ENCODE data around the gene HMG20B.

HMG20B gene

DNA sequence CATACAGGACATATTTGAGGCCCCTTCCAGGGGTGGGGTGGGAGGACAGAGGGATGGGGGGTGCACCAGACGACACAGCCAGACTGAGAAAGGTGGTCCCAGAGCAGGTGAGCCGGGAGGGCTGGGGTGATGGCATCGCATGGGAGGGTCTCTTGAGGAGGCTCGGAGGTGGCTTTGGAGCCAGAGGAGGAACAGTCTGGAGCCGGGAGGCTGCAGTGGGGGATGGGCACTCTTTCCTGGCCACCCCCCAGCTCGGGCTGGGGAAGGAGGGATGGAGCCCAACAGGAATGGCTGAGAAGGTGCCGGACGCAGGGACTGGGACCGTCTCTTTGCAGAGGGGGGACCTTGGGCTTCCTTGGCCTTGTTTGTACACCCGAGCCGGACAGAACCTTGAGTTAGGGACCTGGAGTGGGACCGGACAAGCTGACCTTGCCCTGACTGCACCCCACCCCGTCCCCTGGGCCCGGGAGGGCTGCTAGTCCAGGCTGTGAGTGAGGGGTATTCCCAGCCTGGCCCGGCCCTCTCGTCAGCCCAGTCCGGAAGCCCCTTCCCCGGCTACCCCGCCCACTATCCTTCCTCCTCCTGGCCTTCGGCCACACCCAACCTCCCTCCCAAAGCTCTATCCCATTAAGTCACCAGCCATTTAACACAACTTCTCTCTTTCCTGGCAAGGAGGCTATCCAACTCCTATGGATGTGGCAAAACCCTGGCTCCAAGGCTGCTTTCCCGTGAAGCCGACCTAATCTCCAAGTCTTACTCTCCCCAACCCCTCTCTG, 34.7 kb downstream of the HMG20B start:
- no peak for DNase-seq (ENCODE audit: low read depth)

DNA sequence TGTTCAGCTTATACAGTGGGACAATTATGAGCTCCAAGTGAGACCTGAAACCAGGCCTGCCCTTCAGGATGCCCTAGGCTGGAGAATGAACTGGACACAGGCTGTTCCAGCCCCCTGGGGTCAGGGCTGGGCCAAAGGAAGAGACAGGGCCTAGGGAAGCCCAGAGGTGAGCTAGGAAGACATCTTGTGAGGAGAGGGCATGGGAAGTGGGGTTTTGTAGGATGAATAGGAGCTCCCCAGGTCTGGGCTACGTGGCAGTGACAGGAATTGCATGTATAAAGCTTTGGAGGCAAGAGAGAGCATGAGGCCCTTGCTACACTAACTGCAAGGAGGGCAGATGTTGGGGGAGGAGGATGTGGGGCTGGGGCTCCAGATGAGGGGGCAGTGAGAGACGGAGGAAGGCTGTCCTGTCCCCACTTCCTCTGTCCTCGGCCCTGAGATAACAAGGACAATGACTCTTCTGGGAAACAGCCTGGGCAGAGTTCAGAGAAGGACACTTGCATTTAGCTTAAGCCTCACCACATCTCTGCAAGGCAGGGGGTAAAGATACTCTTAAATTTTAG, 35.4 kb downstream of the HMG20B start:
- no peak for DNase-seq (ENCODE audit: low read depth)

DNA sequence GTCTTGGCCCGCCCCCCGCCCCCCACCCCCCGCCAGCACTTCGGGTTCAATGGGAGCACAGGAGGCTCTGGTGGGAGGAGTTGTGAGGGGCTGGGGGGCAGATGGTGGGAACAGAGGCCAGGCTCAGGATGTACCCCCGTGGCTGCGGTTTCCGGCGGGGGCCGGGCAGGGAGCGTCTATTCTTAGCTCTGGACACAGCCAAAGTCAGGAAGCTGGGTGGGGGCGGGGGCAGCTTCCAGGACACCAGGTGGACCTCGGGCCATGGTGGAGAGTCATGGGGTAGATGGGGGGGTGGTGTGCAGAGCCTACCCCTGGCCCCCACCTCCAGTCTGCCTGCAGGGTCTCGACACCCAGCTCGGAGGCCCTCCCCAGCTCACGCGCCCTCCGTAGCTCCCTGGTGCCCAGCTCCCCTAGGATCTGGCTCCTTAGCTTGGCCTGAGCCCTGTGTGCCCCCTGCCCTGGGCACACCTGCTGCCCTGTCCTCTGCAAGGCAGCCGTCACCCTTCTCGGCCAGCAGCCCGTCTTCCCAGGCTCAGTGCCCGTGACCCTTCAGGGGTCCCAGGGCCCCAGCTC, 36.1 kb downstream of the HMG20B start:
- no peak for DNase-seq (ENCODE audit: low read depth)

DNA sequence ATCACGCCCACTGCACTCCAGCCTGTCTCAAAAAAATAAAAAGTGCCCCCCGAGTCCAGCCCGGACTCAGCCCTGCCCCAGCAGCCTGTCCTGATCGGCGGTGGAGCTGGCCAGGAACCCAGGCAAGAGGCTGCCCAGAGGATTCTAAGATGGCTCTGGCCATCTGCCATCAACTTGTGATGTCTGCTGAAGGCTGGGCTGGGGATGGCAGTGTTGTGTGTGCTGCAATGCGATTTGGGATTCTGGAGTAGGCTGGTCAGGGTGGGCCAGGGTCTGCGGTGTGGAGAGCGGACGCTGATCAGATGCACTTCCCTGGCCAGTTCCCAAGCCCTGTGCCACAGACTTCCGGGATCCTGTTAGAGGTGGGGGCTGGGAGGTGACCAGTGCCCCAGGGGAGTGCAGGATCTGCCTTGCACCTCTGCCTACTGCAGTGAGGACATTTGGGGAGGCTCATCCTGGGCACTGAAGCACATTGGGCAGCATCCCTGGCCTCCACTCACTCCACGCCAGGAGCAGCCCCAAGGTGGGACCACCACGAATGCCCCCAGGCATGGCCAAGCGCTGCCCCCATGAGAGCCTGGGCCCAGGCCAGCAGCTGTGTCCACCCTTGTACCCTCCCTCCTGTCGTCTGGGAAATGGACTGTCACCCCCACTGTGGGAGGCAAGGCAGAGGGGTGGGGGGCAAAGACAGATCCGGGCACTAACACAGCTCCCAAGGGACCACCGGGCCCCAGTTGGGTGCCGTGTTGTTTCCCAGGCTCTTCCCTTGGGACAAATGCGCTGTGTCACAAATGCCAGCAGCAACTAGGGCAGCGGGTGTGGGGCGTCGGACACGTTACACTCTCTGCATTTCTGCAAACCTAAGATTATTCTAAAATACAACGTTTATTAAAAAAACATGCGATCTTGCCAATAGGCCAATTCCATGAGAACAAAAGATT, 37.3 kb downstream of the HMG20B start:
- no peak for DNase-seq (ENCODE audit: low read depth)

DNA sequence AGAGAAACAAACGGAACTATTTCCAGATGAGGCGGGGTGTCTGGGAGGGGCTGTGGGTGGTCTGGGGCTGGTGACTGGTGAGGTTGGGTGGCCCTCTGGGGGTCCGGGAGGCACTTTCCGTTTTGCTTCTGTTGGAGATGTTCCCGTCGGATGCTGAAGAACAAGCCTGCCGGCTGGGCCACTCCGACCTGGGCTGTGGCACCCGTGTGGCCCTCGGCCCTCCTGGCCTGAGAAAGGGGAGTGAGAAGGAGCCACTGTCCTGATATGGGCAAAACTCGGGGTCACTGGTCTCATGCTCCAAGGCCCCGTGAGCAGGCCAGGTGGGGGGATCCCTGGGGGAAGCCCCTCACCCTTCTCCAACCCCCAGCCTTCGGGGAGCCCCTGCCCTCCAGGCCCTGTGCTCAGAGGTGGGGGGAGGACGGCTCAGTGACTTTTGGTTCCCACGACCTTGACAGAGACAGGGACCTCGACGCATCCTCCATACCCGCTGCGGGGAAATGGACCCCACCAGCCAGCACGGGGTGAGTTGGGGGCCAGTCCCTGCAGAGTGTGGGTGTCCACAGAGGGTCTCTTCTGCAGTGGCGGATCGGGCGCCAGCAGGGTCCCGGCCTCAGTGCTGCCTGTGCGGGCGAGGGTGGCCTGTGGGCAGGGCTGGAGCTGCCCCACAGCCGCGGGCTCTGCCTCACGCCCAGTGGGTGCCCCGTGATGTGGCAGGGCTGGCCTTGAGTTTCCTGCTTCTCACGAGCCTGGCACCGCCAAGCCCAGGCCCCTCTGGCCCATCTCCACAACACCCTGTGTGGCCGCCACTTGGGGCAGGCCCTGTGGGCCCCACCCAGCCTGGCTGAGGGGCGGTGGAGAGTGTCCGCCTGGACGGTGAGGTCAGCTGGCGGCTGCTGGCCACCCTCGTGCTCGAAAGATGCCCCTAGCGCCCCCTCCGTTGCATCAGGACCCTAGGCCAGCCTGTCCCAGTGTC, 38.3 kb downstream of the HMG20B start:
- no peak for DNase-seq (ENCODE audit: low read depth)

DNA sequence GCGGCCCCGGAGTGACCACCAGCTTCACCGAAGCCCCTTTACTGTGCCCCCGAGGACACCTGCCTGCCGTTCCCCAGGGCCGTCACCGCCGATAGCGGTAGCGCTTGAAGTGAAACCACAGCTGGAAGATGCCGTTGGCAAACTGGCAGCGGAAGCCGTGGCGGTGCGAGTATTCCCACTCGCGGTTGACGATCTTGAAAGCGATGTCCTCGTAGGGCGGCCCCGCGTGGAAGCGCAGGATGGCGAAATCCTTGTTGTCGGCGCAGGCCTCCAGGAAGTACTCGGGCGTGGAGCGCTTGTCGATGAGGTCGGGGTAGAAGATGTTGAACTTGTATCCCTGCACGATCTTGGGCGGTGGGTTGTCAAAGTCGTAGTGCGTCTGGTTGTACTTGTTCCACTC, 39.1 kb downstream of the HMG20B start:
- DNase-seq (ENCODE audit: low read depth), result no peak

DNA sequence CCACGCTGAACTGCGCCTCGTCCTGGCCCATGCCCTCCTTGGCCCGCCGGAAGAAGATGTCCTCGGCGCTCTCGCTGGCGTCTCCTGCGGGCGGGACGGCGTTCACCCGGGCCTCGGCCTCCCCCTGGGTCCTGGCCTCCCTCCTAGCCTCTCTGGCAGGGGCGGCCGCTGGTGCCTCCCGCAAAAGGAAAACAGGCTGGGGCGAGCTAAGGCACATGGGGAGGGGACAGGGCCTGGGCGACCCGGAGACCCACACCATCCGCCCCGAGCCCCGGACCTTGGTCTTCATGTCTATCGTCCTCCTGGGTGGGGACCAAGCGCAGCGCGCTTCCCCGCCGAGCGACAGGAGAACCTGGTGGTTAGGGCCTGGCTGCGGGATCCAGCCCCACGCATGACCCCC, 39.6 kb downstream of the HMG20B start:
- no peak for DNase-seq (ENCODE audit: low read depth)

DNA sequence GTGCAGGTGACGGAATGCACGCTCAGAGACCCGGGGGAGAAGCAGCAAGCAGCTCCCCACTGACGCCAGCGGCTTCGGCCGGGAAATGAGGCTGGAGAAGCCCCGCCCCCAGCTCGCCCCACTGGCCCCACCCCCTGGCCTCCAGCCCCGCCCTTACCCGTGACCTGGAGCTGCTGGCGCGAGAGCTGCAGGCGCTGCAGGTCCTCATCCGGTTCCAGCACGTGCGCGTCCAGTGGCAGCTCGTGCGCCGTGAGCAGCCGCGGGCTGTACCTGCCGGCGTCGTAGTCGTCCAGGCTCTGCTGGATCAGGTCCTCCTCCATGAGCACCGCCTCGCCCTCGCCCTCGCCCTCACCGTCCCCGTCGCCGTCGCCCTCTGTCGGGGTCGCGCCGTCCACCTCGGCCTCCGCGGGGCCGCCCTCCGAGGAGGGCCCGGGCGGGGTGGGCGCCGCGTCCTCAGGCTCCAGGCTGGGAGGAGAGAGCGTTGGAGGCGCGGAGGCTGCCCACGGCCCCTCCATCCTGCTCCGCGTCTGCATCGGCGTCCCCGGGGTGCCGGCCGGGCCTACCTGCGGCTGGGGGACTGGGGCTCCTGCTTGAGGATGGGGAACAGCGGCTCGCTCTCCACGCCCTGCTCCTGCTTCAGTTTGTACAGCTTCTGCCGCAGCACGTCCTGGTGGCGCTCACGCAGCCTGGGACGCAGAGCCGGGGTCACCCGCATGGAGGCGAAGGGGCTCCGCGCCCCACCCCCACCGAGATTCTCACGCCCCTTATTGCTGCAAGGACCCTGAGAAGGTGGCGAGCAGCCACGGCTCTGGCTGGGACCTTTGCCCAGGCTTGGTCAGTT, 40.4 kb downstream of the HMG20B start:
- no peak for DNase-seq (ENCODE audit: low read depth)

DNA sequence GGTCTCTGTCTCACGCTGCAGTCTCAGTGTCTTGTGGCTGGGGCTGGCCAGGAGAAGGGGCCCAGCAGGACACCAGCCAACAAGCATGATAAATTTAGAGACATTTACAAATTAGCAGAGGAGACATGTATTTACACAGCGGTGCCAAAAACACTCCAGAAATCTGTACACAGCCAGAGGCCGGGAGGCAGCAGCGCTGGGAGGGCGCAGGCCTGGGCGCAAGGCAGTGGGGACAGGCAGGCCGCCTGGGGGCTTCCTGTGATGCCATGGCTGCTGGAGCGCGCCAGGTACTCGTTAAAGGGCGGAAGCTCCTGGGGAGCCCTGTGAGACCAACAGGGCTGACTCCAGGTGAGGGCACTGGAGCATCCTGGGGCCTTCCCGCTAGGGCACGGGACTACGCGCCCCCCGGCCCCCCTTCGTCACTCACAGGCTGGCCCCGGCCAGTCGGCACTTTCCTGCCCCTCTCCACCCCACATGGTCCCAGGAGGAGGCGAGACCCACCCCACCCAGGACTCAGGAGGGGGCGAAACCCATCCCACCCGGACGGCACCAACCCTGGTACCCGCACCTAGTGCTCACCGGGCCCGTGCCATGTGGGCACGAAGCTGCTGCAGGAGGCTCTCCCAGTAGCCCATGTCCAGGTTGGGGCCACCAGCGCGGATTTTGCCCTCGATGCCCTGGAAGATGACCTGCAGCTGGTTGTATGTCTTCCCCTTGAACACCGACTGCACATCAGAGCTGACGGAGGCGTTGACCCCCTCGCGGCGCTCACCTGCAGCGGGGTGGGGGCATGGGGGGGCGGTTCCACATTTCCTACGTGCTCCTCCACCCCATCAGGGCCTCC, 41.3 kb downstream of the HMG20B start:
- no peak for DNase-seq (ENCODE audit: low read depth)

DNA sequence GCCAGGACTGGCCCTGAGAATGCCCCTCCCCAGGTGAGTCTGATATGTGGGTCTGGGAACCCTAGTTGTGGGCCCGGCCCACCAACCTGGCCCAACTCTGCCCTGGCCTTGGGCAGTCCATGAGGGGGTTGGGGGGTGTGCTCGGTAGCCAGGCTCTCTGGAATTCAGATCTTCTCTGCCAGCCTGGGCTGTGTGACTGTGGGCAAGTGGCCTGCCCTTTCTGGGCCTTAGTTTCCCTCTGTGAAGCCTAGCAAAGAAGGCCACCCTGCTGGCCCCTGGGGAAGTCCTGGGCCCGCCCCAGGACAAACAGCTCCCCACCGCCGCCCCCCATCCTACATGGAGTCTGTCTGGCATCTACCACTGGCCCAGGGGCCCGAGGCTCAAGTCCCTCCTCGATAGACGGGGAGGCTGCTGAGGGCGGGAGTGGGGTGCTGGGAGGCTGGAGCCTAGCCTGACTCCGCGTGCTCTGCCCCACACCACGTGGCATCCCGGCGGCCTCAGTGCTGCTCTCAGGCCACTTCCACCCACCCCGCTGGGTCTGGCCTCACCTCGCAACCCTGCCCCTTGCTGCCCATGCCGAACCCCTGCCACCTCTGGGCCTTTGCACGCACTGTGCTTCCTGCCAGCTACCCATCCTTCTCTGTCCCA, 42.2 kb downstream of the HMG20B start:
- no peak for DNase-seq (ENCODE audit: low read depth)

DNA sequence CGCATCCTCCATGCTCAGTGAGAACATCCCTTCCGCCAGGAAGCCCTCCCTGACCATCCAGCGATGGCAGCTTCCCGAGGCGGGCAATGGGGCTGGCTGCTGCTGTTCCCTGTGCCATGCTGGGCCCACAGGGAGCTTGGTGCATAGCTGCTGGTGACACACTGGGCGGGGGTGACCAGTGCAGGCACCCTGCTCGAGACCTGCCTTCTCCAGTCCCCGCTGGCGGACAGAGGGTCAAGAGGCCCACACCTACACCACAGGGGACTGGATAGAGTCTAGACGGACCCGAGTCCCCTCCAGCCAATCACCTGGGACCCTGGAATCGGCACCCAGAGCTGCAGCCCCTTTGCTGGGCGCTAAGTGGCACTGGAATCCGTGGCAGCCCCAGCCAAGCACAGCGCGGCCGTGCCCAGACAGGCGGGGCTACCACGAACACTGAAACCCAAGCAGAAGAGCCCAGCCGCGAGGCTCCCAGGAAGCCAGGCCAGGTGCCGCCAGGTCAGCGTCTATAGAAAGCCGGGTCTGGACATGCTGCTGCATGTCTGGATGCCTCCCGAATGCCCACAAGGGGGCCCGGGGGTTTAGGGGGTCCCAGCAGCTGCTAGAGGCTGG, 42.9 kb downstream of the HMG20B start:
- DNase-seq (ENCODE audit: low read depth), result no peak

DNA sequence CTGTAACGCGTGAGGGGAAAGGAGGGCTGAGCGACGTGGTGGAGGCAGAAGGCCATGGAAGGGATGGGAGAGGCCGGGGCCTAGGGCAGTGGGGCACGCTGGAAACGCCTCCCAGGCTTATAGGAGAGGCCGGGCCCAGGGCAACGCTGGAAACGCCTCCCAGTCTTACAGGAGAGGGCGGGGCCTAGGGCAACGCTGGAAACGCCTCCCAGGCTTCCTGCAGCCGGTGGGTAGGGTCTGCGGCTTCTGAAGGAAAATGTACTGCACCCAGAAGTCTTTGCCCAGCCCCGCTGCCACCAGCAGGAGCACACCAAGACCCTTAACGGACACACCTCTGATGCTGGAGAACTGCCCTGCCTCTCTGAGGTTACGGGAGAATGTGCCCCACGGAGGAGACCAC, 44.7 kb downstream of the HMG20B start:
- DNase-seq (ENCODE audit: low read depth), result no peak

DNA sequence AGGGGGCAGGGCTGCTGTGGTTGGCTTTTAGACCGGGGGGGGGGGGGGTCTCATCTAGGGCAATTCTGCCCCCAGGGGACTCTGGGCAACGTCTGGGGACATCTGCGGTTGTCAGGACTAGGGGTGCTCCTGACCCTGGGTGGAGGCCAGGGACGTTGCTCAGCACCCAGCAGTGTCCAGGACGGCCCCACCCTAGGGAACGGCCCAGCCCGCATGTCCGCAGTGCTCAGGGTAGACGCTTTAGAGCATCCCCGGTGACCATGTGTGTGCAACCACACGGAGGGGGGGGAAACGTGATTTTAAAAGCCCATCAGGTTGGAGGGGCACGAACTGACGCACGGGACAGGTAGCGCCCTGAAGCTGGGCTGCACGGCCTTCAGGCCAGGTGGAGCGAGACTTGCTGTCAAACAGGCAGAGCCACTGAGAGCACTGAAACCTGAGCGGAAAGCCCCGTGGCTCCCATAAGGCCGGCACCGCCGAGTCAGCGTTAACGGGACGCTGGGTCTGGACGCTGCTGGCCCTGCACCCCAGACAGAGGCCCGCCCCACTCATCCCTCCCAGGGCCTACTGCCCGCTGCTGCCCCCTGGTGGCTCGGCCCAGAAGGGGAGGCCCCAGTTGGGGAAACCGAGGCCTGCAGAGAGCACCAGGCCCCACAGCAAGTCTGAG, 45.5 kb downstream of the HMG20B start:
- no peak for DNase-seq (ENCODE audit: low read depth)

DNA sequence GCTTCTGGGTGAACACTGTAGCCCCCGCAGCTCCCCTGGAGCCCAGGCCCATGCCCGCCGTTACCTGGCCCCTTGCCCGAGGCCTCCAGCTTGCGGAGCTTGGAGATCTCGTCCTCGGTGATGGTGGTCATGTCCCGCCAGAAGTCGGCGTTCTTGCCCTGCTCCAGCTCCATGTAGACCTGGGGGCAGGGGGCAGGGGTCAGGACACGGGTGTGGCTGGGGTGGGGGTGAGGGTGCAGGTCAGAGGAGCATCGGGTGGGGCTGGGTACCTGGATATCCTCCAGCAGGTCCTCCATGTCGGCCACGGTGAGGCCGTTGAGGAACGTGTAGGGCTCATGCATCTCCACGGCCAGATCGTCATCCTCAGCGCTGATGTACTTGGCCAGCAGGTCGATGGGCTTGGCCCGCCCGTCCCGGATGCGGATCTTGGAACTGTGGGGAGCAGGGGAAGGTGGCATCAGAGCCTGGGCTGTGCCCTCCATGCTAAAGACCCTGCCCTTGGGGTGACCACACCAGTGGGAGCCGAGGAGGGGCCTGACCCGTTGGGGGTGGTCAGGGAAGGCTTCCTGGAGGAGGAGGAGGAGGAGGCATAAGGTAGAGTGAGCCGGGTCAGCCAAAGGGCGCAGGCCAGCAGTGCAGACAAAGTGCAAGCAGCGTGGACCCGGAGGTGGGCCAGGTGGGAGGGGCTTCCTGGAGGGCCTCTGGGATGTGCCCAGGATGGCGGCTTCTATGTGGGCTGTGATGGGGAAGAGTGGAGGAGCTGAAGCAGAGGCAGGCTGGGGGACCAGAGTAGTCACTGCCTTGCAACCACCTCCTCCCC, 46.3 kb downstream of the HMG20B start:
- DNase-seq (ENCODE audit: low read depth), result no peak

DNA sequence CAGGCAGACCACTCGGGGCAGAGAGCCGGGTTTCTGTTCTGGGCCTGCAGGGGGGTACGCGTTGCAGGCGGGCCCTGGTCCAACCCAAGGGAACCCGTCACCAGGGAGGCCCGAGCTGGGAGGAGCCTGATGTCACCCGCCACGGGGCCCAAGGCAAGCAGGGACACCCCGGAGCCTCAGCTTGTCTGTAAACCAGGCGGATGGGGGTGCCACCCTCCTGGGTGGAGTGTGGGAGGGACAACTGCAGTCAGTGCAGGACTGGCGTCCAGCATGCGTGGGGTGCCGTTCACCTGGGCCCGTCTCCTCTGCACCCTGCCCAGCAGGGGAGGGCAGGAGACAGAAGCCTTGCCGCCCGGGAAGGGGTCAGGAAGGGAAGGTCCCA, 46.9 kb downstream of the HMG20B start:
- no peak for DNase-seq (ENCODE audit: low read depth)

DNA sequence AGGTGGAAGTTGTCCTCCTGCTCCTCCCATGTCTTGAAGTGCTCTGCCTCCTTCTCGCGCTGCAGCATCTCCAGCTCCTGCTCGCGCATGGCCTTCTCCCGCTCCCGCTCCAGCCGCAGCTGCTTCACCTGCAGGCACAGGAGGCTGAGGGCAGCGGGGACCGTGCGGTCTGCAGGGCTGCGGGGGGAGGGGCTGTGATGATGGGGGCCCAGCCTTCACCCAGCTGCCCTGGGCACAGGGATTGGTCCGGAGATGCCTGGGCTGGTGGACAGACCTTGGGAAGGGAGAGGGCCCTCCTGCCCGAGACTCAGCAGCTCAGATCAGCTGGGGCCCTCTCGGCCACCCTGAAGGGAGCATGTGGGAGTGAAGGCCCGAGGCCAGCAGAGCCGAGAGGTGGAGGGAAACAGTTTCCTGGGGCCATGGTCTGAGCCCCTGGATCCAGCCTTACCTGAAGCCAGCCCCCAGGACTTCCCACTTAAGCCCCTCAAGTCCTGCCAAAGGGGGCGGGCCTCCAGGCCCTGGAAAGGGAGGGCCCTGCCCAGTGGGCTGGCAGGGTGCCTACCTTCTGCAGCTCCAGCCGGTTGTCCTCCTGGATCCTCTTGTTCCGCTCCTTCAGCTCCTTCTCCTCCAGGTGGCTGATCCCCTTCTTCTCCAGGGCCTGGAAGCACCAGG, 47.5 kb downstream of the HMG20B start:
- DNase-seq (ENCODE audit: low read depth), result no peak
